ENCODE results near the gene NLN. TPM values are rescaled to one million over a fixed set of nuclear protein-coding genes. Genes with fewer than 3 reads are reported as not detected.
A peak's percentile ranks its signal among the peaks of the same experiment; 100 is the strongest.
"Not testable (repeated sequence)": the region's sequence is repeated elsewhere in the genome, so short reads cannot be mapped to it uniquely, and the experiment has no call there.

NLN gene
- total RNA-seq, 1 donor: 36.7 TPM

DNA sequence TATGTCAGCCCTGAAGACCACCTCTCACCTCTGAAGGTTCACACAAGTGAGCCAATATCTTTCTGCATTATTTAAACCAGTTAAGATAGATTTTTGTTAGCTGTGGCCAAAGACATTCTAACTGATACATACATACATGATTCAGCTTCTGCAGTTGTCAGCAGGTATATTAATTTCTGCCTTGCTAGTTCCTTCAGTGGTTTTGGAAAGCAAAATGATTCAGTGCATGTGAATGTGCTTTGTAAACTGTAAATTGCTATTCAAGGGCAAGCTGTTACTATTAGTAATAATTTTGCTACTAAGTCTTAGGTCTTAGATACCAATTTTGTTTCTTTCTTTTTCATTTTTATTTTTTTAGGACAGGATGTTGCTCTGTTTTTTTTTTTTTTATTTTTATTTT lies 115.1 kb downstream of the NLN start:
- peak; percentile 56 for DNase-seq (ENCODE audit: low read depth)
- no peak overlapping the region for H3K4me3 ChIP-seq (ENCODE audit: low read depth, low read length)
- TF ChIP-seq, protein P1, sequence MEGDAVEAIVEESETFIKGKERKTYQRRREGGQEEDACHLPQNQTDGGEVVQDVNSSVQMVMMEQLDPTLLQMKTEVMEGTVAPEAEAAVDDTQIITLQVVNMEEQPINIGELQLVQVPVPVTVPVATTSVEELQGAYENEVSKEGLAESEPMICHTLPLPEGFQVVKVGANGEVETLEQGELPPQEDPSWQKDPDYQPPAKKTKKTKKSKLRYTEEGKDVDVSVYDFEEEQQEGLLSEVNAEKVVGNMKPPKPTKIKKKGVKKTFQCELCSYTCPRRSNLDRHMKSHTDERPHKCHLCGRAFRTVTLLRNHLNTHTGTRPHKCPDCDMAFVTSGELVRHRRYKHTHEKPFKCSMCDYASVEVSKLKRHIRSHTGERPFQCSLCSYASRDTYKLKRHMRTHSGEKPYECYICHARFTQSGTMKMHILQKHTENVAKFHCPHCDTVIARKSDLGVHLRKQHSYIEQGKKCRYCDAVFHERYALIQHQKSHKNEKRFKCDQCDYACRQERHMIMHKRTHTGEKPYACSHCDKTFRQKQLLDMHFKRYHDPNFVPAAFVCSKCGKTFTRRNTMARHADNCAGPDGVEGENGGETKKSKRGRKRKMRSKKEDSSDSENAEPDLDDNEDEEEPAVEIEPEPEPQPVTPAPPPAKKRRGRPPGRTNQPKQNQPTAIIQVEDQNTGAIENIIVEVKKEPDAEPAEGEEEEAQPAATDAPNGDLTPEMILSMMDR (IDR thresholded peaks at IDR 0.05; ENCODE audit: insufficient read depth, low read depth, low read length): no peak

DNA sequence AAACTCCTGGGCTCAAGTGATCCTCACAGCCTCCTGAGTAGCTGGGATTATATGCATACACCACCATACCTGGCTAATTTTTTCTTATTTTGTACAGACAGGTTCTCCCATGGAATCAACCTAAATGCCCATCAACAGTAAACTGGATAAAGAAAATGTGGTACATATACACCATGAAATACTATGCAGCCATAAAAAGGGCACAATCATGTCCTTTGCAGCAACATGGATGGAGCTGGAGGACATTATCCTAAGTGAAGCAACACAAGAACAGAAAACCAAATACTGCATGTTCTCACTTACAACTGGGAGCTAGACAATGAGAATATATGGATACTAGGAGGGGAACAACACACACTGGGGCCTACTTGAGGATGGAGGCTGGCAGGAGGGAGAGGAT lies 117.2 kb downstream of the NLN start:
- not testable (repeated sequence) for DNase-seq (ENCODE audit: low read depth); H3K4me3 ChIP-seq (ENCODE audit: low read depth, low read length)

DNA sequence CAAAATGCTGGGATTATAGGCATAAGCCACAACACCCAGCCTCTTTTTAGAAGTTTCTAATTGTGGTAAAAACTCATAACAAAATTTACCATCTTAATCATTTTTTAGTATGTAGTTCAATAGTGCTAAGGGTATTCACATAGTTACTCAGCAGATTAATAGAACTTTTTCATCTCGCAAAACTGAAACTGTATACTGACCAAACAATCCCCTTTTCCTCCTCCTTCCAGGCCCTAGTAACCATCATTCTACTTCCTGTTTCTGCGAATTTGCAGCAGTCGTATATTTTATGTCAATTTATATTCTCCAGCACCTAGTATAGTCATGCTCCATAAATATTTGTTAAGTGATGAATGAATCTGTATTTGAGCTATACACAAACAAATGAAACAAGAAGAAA lies 118.1 kb downstream of the NLN start:
- TF ChIP-seq, protein P1 (IDR thresholded peaks at IDR 0.05; ENCODE audit: insufficient read depth, low read depth, low read length): no peak
- no peak overlapping the region for H3K4me3 ChIP-seq (ENCODE audit: low read depth, low read length)
- DNase-seq (ENCODE audit: low read depth): no peak

DNA sequence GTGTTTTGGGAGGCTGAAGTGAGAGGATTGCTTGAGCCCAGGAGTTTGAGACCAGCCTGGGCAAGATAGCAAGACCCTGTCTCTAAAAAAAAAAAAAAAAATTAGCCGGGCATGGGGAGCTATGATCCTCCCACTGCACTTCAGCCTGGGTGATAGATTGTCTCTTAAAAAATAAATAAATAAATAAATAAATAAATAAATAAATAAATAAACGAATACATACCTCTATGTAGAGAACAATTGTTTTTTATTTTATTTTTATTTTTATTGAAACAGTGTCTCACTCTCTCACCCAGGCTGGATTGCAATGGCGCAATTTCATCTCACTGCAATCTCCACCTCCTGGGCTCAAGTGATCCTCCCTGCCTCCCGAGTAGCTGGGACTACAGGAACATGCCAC lies 122.8 kb downstream of the NLN start:
- not testable (repeated sequence) for H3K4me3 ChIP-seq (ENCODE audit: low read depth, low read length); DNase-seq (ENCODE audit: low read depth)

DNA sequence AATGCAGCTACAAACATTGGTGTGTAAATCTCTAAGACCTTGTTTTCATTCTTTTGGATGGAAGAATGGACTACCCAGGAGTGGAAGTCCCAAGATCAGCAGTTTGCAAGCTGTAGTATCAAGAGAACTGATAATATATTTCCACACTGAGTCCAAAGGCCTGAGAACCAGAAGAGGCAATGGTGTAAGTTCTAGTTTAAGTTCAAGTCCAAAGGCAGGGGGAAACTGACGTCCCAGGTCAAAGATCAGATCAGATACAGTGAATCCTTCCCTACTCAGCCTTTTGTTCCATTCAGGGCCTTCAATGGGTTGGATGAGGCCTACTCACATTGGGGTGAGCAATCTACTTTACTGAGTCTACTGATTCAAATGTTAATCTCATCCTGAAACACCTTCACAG lies 124.1 kb downstream of the NLN start:
- TF ChIP-seq, protein P1 (IDR thresholded peaks at IDR 0.05; ENCODE audit: insufficient read depth, low read depth, low read length): no peak
- no peak for DNase-seq (ENCODE audit: low read depth)
- H3K4me3 ChIP-seq (ENCODE audit: low read depth, low read length): no peak overlapping the region

DNA sequence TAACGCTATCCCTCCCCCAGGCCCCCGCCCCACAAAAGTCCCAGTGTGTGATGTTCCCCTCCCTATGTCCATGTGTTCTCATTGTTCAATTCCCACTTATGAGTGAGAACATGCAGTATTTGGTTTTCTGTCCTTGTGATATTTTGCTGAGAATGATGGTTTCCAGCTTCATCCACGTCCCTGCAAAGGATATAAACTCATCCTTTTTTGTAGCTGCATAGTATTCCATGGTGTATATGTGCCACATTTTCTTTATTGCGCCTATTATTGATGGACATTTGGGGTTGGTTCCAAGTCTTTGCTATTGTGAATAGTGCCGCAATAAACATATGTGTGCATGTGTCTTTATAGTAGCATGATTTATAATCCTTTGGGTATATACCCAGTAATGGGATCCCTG lies 125.0 kb downstream of the NLN start:
- H3K4me3 ChIP-seq (ENCODE audit: low read depth, low read length); DNase-seq (ENCODE audit: low read depth): not testable (repeated sequence)

DNA sequence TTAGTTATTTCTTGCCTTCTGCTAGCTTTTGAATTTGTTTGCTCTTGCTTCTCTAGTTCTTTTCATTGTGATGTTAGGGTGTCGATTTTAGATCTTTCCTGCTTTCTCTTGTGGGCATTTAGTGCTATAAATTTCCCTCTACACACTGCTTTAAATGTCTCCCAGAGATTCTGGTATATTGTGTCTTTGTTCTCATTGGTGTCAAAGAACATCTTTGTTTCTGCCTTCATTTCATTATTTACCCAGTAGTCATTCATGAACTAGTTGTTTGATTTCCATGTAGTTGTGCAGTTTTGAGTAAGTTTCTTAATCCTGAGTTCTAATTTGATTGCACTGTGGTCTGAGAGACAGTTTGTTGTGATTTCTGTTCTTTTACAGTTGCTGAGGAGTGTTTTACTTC lies 127.9 kb downstream of the NLN start:
- DNase-seq (ENCODE audit: low read depth); H3K4me3 ChIP-seq (ENCODE audit: low read depth, low read length): not testable (repeated sequence)

DNA sequence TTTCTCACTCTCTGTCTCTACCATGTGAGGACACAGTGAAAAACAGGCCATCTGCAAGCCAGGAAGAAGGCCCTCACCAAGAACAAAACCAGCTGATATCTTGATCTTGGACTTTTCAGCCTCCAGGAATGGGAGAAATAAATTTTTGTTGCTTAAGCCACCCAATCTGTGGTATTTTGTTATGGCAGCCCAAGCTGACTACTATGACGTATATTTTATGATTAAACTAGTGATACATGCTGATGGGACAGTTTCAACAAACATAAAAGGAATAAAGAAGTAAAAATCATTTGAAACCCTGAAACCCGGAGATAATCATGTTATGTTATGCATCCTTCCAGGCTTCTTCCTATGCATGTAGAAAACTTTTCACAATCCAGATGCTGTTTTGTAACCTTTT lies 132.9 kb downstream of the NLN start:
- H3K4me3 ChIP-seq (ENCODE audit: low read depth, low read length): no peak overlapping the region
- peak; percentile 83 for DNase-seq (ENCODE audit: low read depth)
- TF ChIP-seq, protein P1 (IDR thresholded peaks at IDR 0.05; ENCODE audit: insufficient read depth, low read depth, low read length): no peak

DNA sequence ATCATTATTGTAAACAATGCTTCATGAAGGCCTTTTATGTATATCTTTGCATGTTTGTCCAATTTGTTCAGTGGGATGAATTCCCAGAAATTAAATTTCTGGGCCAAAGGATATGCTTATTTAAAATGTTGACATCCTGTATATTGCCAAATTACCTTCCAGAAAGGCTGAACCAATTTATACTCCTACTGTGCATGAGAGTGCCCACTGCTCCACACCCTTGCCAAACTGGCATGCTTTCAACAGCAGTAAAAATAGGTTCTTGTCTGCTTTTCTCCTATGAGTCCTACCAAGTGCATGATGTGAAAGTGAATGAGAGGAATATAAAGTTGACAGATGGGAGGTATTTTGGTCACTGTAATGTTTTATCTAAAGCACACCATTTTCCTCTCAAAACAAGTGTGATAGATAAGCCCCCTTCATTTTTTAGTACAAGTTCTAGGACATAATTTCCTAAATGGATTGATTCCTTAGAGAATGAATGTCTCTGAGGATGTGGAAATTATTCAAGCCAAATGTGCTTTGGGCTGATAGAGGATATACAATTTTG lies 133.8 kb downstream of the NLN start:
- TF ChIP-seq, protein P1 (IDR thresholded peaks at IDR 0.05; ENCODE audit: insufficient read depth, low read depth, low read length): no peak
- no peak overlapping the region for H3K4me3 ChIP-seq (ENCODE audit: low read depth, low read length)
- DNase-seq (ENCODE audit: low read depth): no peak
